Osteoblast (primary cell): ENCODE results near the gene ITIH5. TPM values are rescaled to one million over a fixed set of nuclear protein-coding genes. Genes with fewer than 3 reads are reported as not detected.

ENCODE experiments used
- DNase-seq: peaks from one replicate; pipeline ENCODE4 v3.0.0; 2011; ENCODE audit warnings: low spot score, mixed read lengths; ENCODE audit not compliant: insufficient read length; ENCODE audit errors: missing footprints
- H2AFZ ChIP-seq: 2 replicates; pipeline ENCODE4 v1.6.0; 2011; ENCODE audit warnings: mild to moderate bottlenecking, low read length
- H3K27ac ChIP-seq: 2 replicates; pipeline ENCODE4 v1.5.1; 2011; ENCODE audit warnings: mild to moderate bottlenecking, low read depth, low read length, moderate library complexity
- H3K27me3 ChIP-seq: 2 replicates; pipeline ENCODE4 v1.6.0; 2012; ENCODE audit warnings: mild to moderate bottlenecking, control low read depth, inconsistent platforms, low read length, moderate library complexity; ENCODE audit not compliant: insufficient read depth
- H3K36me3 ChIP-seq: 2 replicates; pipeline ENCODE4 v1.5.1; 2011; ENCODE audit warnings: mild to moderate bottlenecking, low read length, control low read depth, moderate library complexity; ENCODE audit not compliant: insufficient read depth
- H3K4me1 ChIP-seq: 2 replicates; pipeline ENCODE4 v1.5.1; 2011; ENCODE audit warnings: mild to moderate bottlenecking, low read length, control low read depth, moderate library complexity; ENCODE audit not compliant: insufficient read depth
- H3K4me2 ChIP-seq: 2 replicates; pipeline ENCODE4 v1.6.0; 2011; ENCODE audit warnings: mild to moderate bottlenecking, low read length; ENCODE audit not compliant: insufficient read depth
- H3K4me3 ChIP-seq: fragments of 200-600 bp; sonication (generic); 3 replicates; pipeline ENCODE4 v1.5.1; 2012; ENCODE audit warnings: mild to moderate bottlenecking, low read length, inconsistent platforms; ENCODE audit not compliant: insufficient read depth
- H3K79me2 ChIP-seq: 2 replicates; pipeline ENCODE4 v1.6.0; 2012; ENCODE audit warnings: mild to moderate bottlenecking, low read length, control low read depth, inconsistent platforms; ENCODE audit not compliant: insufficient read depth
- H3K9me3 ChIP-seq: 2 replicates; pipeline ENCODE4 v1.5.1; 2011; ENCODE audit warnings: low read depth, low read length, control low read depth
- H4K20me1 ChIP-seq: 2 replicates; pipeline ENCODE4 v1.6.0; 2012; ENCODE audit warnings: mild to moderate bottlenecking, low read length, control low read depth; ENCODE audit not compliant: insufficient read depth
- total RNA-seq: library from RNA; depleted of rRNA; stranded (reverse); fragments of >200 nt; gene quantifications from 2 replicates; pipeline ENCODE4 v1.2.3, GENCODE V29; 2012
- TF ChIP-seq, protein P1 (sequence below): IDR thresholded peaks from 2 replicates; pipeline ENCODE4 v1.5.1; 2011; ENCODE audit warnings: mild to moderate bottlenecking, low read depth, low read length, moderate library complexity; ENCODE audit errors: extremely low read depth

The ITIH5 gene
- total RNA-seq, 1 donor, result 2.2 TPM

DNA sequence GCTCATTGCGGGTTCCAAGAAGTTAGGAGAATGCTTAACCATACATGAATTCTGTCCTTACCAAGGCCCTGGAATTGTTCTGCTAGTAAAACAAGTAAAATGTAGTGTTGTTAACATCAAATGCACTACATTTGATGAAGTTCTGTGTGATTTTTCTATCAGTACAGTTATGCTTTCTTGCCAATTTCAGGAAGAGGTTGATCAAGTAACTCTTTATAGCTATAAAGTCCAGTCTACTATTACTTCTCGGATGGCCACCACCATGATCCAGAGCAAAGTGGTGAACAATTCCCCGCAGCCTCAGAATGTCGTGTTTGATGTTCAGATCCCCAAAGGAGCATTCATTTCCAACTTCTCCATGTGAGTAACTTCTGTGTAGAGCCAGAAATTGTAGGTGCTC is 42.1 kb upstream of the ITIH5 start:
- DNase-seq, result no peak
- Histone ChIP-seq H2AFZ (no peak overlapping the region), H3K36me3 (no peaks in the 10 kb centered on the region), H3K4me1 (no peaks in the 10 kb centered on the region), H3K27me3 (no peaks in the 10 kb centered on the region), H3K79me2 (no peaks in the 10 kb centered on the region), H4K20me1 (no peaks in the 10 kb centered on the region), H3K4me2 (no peak overlapping the region), H3K4me3 (no peak overlapping the region), H3K27ac (no peak overlapping the region), H3K9me3 (no peaks in the 10 kb centered on the region)
- TF ChIP-seq, protein P1, sequence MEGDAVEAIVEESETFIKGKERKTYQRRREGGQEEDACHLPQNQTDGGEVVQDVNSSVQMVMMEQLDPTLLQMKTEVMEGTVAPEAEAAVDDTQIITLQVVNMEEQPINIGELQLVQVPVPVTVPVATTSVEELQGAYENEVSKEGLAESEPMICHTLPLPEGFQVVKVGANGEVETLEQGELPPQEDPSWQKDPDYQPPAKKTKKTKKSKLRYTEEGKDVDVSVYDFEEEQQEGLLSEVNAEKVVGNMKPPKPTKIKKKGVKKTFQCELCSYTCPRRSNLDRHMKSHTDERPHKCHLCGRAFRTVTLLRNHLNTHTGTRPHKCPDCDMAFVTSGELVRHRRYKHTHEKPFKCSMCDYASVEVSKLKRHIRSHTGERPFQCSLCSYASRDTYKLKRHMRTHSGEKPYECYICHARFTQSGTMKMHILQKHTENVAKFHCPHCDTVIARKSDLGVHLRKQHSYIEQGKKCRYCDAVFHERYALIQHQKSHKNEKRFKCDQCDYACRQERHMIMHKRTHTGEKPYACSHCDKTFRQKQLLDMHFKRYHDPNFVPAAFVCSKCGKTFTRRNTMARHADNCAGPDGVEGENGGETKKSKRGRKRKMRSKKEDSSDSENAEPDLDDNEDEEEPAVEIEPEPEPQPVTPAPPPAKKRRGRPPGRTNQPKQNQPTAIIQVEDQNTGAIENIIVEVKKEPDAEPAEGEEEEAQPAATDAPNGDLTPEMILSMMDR, result no peak

DNA sequence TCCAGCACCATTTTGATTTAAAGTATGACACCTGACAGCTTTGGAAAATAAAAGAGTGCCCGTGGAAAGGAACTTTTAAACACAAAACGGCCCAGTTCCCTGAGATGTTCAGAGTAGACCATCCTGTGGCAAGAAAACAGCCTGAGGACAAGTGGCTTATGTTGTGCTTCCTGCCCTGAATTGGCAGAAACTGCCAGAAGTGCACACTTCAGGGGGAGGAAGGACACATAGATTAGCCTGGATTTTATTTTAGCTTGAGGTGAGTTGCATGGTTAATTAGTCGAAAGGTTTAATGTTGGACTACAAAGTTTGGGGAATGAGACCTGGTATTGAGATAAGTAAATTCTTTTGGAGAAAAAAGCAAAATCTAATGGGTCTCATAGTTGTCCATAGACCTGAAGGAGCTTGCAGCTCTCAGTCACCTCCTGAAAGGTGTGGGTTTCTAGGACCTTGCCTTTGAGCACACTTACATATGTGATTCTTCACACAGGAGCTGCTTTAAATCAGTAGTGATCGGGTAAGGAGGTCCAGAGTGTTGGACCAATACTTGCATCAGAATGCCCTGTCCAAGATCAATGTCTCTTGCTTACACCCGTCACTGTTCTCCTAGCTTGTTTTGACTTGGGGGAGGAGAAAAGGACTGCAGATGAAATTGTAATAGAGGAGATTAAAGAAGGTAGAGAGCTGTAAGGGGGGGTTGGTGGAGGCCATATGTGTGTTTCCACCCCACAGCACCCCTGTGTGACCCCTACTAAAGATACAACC is 41.3 kb upstream of the ITIH5 start:
- no peak for DNase-seq
- TF ChIP-seq, protein P1, result no peak
- Histone ChIP-seq H3K4me3 (no peak overlapping the region), H3K4me2 (no peak overlapping the region), H3K27ac (no peak overlapping the region), H2AFZ (no peak overlapping the region), H3K4me1 (no peaks in the 10 kb centered on the region), H3K27me3 (no peaks in the 10 kb centered on the region), H3K79me2 (no peaks in the 10 kb centered on the region), H3K9me3 (no peaks in the 10 kb centered on the region), H4K20me1 (no peaks in the 10 kb centered on the region), H3K36me3 (no peaks in the 10 kb centered on the region)

DNA sequence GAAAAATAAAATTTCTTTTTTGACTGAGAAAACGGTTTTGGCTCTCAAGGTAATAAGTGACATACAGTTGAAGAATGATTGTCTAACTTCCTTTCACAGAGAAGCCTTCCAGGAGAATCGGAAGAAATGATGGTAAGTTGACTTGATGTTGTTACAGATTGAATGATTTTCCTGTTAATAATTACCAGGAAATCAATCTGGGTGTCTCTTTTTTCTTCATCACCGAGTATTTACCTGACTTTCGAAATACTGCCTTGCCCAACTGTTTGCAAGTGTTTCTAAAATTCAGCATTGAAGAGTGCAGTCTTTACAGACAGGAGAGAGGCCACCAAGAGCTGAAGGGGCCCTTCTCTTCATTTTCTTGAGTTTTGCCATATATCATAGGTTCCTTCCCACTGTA is 40.3 kb upstream of the ITIH5 start:
- H3K27ac ChIP-seq, result no peak overlapping the region
- H3K27me3 ChIP-seq, result no peaks in the 10 kb centered on the region
- no peak overlapping the region for H3K4me2 ChIP-seq
- H3K79me2 ChIP-seq, result no peaks in the 10 kb centered on the region
- no peaks in the 10 kb centered on the region for H3K4me1 ChIP-seq
- H3K4me3 ChIP-seq, result no peak overlapping the region
- H2AFZ ChIP-seq, result no peak overlapping the region
- no peaks in the 10 kb centered on the region for H4K20me1 ChIP-seq
- TF ChIP-seq, protein P1, result no peak
- no peak for DNase-seq
- H3K9me3 ChIP-seq, result no peaks in the 10 kb centered on the region
- H3K36me3 ChIP-seq, result no peaks in the 10 kb centered on the region

DNA sequence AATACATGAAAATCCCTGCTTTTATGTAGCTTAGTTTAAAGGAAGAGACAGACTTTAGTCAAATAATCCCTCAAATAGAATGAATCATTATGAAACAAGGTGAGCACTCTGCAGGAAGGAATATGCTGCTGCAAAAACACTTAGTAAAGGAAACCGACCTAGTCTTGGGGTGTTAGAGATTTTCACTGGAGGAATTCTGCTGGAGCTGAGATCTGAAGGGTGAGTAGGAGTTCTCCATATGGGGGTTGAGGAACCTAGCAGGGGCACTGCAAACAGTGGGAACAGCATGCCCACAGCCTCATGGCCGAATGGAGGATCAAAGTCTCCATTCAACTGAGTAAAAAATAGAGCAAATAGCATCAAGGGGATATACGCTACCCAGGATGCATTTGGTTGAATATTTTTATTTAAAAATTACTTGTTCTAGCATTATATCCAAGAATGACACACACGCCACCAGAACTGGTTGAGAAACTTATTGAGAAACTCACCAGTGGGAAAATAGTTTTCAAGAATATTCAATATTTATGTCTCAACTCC is 39.8 kb upstream of the ITIH5 start:
- no peaks in the 10 kb centered on the region for H3K9me3 ChIP-seq
- no peaks in the 10 kb centered on the region for H3K36me3 ChIP-seq
- H2AFZ ChIP-seq, result no peak overlapping the region
- H3K4me1 ChIP-seq, result no peaks in the 10 kb centered on the region
- H4K20me1 ChIP-seq, result no peaks in the 10 kb centered on the region
- no peak overlapping the region for H3K4me3 ChIP-seq
- H3K27ac ChIP-seq, result no peak overlapping the region
- H3K79me2 ChIP-seq, result no peaks in the 10 kb centered on the region
- TF ChIP-seq, protein P1, result no peak
- no peak overlapping the region for H3K4me2 ChIP-seq
- H3K27me3 ChIP-seq, result no peaks in the 10 kb centered on the region
- DNase-seq, result no peak
